GM20000 (cell line): ENCODE results near the gene PLCH1.

Experiments used
- DNase-seq: peaks from one replicate; pipeline ENCODE4 v3.0.0; 2012; ENCODE audit warnings: low spot score
- CTCF ChIP-seq: IDR thresholded peaks from 2 replicates; pipeline ENCODE4 v1.5.1; 2012; ENCODE audit warnings: mild to moderate bottlenecking, control low read depth; ENCODE audit errors: extremely low read depth, missing control alignments

Gene PLCH1

GRCh38 chr3:155611456-155611855 lies 133.4 kb downstream of the PLCH1 start:
- no peak for DNase-seq

GRCh38 chr3:155609586-155609985 lies 135.3 kb downstream of the PLCH1 start:
- no peak for TF ChIP-seq CTCF
- no peak for DNase-seq

More at GRCh38 chr3:155611456-155611855, 133.4 kb downstream of the PLCH1 start:
- no peak for TF ChIP-seq CTCF

- TF ChIP-seq CTCF = no peak
- no peak for DNase-seq
Measured at GRCh38 chr3:155608228-155608920, 136.5 kb downstream of the PLCH1 start.

GRCh38 chr3:155607761-155608160 lies 137.1 kb downstream of the PLCH1 start:
- no peak for DNase-seq

GRCh38 chr3:155605571-155605970 lies 139.3 kb downstream of the PLCH1 start:
- no peak for TF ChIP-seq CTCF
- no peak for DNase-seq

More at GRCh38 chr3:155607761-155608160, 137.1 kb downstream of the PLCH1 start:
- no peak for TF ChIP-seq CTCF

- DNase-seq = no peak
- TF ChIP-seq CTCF = no peak
Measured at GRCh38 chr3:155604967-155605366, 139.9 kb downstream of the PLCH1 start.

- no peak for TF ChIP-seq CTCF
- DNase-seq = no peak
Measured at GRCh38 chr3:155604126-155604525, 140.7 kb downstream of the PLCH1 start.
